ACHN (cell line): ENCODE measurements around the gene C16orf86.

Experiments
- DNase-seq: peaks from one replicate; pipeline ENCODE4 v3.0.0-alpha.2; 2015
- in situ Hi-C: cut with HindIII; loops from 2 replicates; pipeline ENCODE4 v1.10.0; 2017; ENCODE audit warnings: low sequenced_read_pairs, low pct_ligation_motif_present, low pct_unique_long_range_greater_than_20kb

Gene C16orf86

DNA sequence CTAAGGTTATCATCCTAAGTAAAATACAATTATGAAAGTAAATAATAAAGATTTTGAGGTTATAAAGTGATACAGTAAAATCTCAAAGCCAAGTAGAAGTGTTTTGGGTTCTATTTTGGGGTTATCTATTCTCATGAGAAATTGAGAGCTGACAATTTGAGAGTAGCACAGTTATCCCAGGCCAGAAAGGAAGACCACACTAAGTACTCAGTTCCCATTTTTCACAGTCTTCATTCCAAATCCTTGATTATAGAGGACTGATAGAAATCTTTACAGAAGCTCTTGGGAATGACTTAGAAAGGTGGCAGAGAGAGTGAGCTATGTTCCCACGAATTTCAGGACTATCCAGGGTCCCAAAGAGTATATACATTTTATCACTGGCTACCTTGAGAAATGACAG lies 47.9 kb downstream of the C16orf86 start:
- no peak for DNase-seq
- in situ Hi-C loops, result no loop called here

DNA sequence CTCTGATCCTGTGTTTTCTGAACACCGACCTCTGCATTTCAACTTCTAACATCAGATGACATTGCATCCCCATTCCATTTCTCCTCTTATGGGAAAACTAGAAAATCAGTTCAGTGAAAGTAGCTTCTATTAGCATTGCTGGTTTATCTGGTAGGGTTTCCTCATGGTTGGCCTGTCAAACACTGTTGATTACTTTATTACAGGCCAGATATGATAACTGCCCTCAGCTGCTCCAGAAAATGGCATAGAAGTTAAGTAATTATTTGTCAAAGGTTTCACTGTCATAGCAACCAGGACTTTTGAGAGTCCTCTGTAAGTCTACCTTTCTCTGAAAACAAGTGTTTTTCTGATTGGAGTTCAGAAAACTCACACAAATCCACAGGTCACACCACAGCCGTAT lies 49.5 kb downstream of the C16orf86 start:
- in situ Hi-C loops, result no loop called here
- no peak for DNase-seq
